Left ventricle myocardium superior (tissue), 1 donor: Measurements from ENCODE around the gene SORL1-AS1.

ENCODE experiments used
- ATAC-seq: fragments of 200-7000 bp; cut with Tn5 transposase; one replicate; pipeline ENCODE4 v1.9.1; 2020; ENCODE audit warnings: mild to moderate bottlenecking, moderate library complexity
- DNase-seq: peaks from one replicate; pipeline ENCODE4 v3.0.0-alpha.2; 2020
- intact Hi-C: fragments of 100-400 bp; cut with micrococcal nuclease; formaldehyde crosslinking; loops from one replicate; pipeline ENCODE4 v1.11.0; 2022
- donor health status: DM: no; HTN: yes; CAD: no; lungs with severe emphysema.

SORL1-AS1 gene

GRCh38 chr11:121437018-121437685 lies 15.6 kb downstream of the SORL1-AS1 start:
- peak; percentile 59 for ATAC-seq
- no peak for DNase-seq
- intact Hi-C loops = no loop called here

GRCh38 chr11:121435551-121436511 lies 16.9 kb downstream of the SORL1-AS1 start:
- no peak for ATAC-seq
- intact Hi-C loops = no loop called here

GRCh38 chr11:121435132-121435531 lies 17.6 kb downstream of the SORL1-AS1 start:
- DNase-seq (no peak), ATAC-seq (no peak)
- intact Hi-C loops = no loop called here

More at GRCh38 chr11:121435551-121436511, 16.9 kb downstream of the SORL1-AS1 start:
- no peak for DNase-seq

GRCh38 chr11:121431820-121432526 lies 20.8 kb downstream of the SORL1-AS1 start:
- no peak for ATAC-seq
- intact Hi-C loops = no loop called here
- DNase-seq = no peak

GRCh38 chr11:121429556-121429955 lies 23.2 kb downstream of the SORL1-AS1 start:
- DNase-seq (no peak), ATAC-seq (no peak)
- intact Hi-C loops = no loop called here

- DNase-seq = no peak
- intact Hi-C loops = no loop called here
Measured at GRCh38 chr11:121427400-121427744, 25.4 kb downstream of the SORL1-AS1 start.

GRCh38 chr11:121426476-121427399 lies 26.0 kb downstream of the SORL1-AS1 start:
- intact Hi-C loops = no loop called here
- DNase-seq = peak; percentile 75
- peak; percentile 91 for ATAC-seq

More at GRCh38 chr11:121427400-121427744, 25.4 kb downstream of the SORL1-AS1 start:
- no peak for ATAC-seq

- no peak for ATAC-seq
- DNase-seq = no peak
- intact Hi-C loops = no loop called here
Measured at GRCh38 chr11:121425828-121426227, 26.9 kb downstream of the SORL1-AS1 start.

- DNase-seq (no peak), ATAC-seq (no peak)
- intact Hi-C loops = no loop called here
Measured at GRCh38 chr11:121422675-121423074, 30.1 kb downstream of the SORL1-AS1 start.

- DNase-seq = no peak
- no peak for ATAC-seq
- intact Hi-C loops = no loop called here
Measured at GRCh38 chr11:121421149-121421901, 31.4 kb downstream of the SORL1-AS1 start.

- ATAC-seq = no peak
- intact Hi-C loops = no loop called here
- no peak for DNase-seq
Measured at GRCh38 chr11:121420398-121420797, 32.4 kb downstream of the SORL1-AS1 start.

GRCh38 chr11:121419836-121420235 lies 32.9 kb downstream of the SORL1-AS1 start:
- intact Hi-C loops = no loop called here
- peak; percentile 39 for ATAC-seq
- DNase-seq = no peak

GRCh38 chr11:121418625-121419114 lies 34.1 kb downstream of the SORL1-AS1 start:
- DNase-seq (peak; percentile 36), ATAC-seq (peak; percentile 49)
- intact Hi-C loops = no loop called here

- intact Hi-C loops = no loop called here
- no peak for DNase-seq
- no peak for ATAC-seq
Measured at GRCh38 chr11:121417607-121418006, 35.2 kb downstream of the SORL1-AS1 start.

GRCh38 chr11:121417055-121417551 lies 35.7 kb downstream of the SORL1-AS1 start:
- ATAC-seq = peak; percentile 91
- intact Hi-C loops = no loop called here

GRCh38 chr11:121415856-121416255 lies 36.9 kb downstream of the SORL1-AS1 start:
- intact Hi-C loops = no loop called here
- DNase-seq (no peak), ATAC-seq (no peak)

More at GRCh38 chr11:121417055-121417551, 35.7 kb downstream of the SORL1-AS1 start:
- DNase-seq = peak; percentile 82

GRCh38 chr11:121414141-121414913 lies 38.4 kb downstream of the SORL1-AS1 start:
- peak; percentile 46 for ATAC-seq
- DNase-seq = no peak
- intact Hi-C loops = no loop called here
